Measurements from ENCODE around the gene SLC35F3. TPM values are rescaled to one million over a fixed set of nuclear protein-coding genes. Genes with fewer than 3 reads are reported as not detected.

SLC35F3 gene
- total and polyA plus RNA-seq, 9 of the 15 experiments (the other 6 are each of a cell fraction or from before 2014, with no cell fraction given), result 0.04 to 0.07 (median 0.04) TPM; not detected in 6

DNA sequence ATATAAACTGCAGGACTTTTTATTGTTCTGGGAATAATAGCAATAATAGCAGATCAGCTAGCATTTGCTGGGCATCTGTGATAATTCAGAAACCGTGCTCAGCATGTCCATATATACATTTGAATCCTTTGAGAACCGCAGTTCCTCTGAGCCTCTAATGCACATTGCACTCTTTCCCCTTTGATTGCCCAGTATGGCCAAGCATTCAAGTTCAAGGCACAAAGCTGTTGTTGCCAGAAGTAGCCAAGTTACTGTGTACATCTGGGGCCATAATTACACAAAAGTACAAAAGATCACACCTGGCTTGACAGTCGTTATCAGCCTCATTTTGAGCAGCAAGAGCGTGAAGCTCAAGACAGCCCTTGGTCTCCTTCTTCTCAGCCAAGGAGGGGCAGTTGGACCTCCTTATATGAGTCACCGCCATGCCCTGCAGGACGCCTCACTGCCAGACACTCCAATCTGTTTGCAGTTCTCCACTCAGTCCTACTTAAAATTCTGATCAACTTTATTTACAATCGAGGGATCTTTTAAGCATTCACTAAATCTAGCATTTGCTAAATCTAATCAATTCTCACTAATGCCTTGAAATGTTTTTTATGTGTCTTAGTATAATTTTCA, 216.0 kb downstream of the SLC35F3 start:
- 2% methylated on average over 7 of the region's 7 CpGs for WGBS (ENCODE audit: insufficient coverage, low coverage, missing lambda C conversion rate)
- no peaks in the 10 kb centered on the region for H3K4me1 ChIP-seq (replicated peaks in 1 of 2; ENCODE audit: control insufficient read depth in 2 of 2, insufficient read depth in 2 of 2, low read length in 2 of 2)
- in situ Hi-C loops (cut with MboI), result loop anchor here (10.0 kb wide), 2 partner anchors 354 to 974 kb away; partner anchors contain the start of gene TARBP1
- BruUV-seq (replicated peaks), result no TSS peak
- H3K4me3 ChIP-seq, result no peak overlapping the region
- H3K4me2 ChIP-seq (ENCODE audit: insufficient read depth, low read length), result no peak overlapping the region
- POLR2A ChIA-PET, result interaction anchor here (1.1 kb wide), 1 partner anchor 55 kb away, joined by 3 read pairs; no protein-coding TSS in a partner anchor
- no peaks in the 10 kb centered on the region for H3K36me3 ChIP-seq (ENCODE audit: control insufficient read depth, insufficient read depth, low read length)
- DNase-seq (ENCODE audit: extremely low read depth in 1 of 4, low spot score in 3 of 4) (no peak), ATAC-seq (no peak), FAIRE-seq (no peak)
- H3K9me1 ChIP-seq (ENCODE audit: control insufficient read depth, insufficient read depth, low read length), result no peaks in the 10 kb centered on the region
- H3K9me3 ChIP-seq (replicated peaks; ENCODE audit: control insufficient read depth, insufficient read depth, low read depth, low read length), result no peaks in the 10 kb centered on the region
- no peak overlapping the region for H3K9ac ChIP-seq (ENCODE audit: insufficient read depth in 1 of 2, low read depth in 2 of 2, low read length in 2 of 2)
- H4K20me1 ChIP-seq (replicated peaks; ENCODE audit: control insufficient read depth, insufficient read depth, low read length), result no peaks in the 10 kb centered on the region
- no peak overlapping the region for H2AFZ ChIP-seq (ENCODE audit: low read depth, low read length)
- H3K79me2 ChIP-seq (ENCODE audit: control insufficient read depth, insufficient read depth, low read length), result no peaks in the 10 kb centered on the region
- CTCF ChIA-PET (ENCODE audit: low intra/inter-chr PET ratio), result no interaction called here
- TF ChIP-seq EWSR1 (IDR thresholded peaks at IDR 0.05; ENCODE audit: borderline replicate concordance, low read depth, partially characterized antibody) (no peak), CCNT2 (IDR thresholded peaks at IDR 0.05; ENCODE audit: borderline replicate concordance, extremely low read depth, insufficient read length, low read depth, low read length) (no peak), BACH1 (tag; IDR thresholded peaks at IDR 0.05) (no peak), EP400 (IDR thresholded peaks at IDR 0.05) (no peak), ZNF134 (CRISPR knock-in tag; conservative IDR thresholded peaks at IDR 0.05) (no peak)
- TF ChIP-seq, protein P1, sequence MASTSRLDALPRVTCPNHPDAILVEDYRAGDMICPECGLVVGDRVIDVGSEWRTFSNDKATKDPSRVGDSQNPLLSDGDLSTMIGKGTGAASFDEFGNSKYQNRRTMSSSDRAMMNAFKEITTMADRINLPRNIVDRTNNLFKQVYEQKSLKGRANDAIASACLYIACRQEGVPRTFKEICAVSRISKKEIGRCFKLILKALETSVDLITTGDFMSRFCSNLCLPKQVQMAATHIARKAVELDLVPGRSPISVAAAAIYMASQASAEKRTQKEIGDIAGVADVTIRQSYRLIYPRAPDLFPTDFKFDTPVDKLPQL (IDR thresholded peaks at IDR 0.05; ENCODE audit: extremely low read depth, insufficient read length), result no peak
- H3K27ac ChIP-seq (ENCODE audit: extremely low read depth, low read depth, low read length), result no peak overlapping the region
- intact Hi-C loops (cut with micrococcal nuclease), result no loop called here
- peaks cover 7 to 24% of the 10 kb centered on the region in 2 experiments; a peak in 4 of 5 replicates for H3K27me3 ChIP-seq (ENCODE audit: control insufficient read depth in 2 of 2, insufficient read depth in 2 of 2, low read length in 2 of 2)

Data from K562 (cell line).